Panc1 (cell line): ENCODE results near the gene LLGL2. TPM values are rescaled to one million over a fixed set of nuclear protein-coding genes. Genes with fewer than 3 reads are reported as not detected.
A peak's percentile ranks its signal among the peaks of the same experiment; 100 is the strongest.

Experiments
- ATAC-seq: fragments of 200-7000 bp; cut with Tn5 transposase; 2 replicates; pipeline ENCODE4 v1.9.1; 2020; ENCODE audit warnings: mild to moderate bottlenecking, moderate library complexity
- BruUV-seq: library from RNA; stranded (reverse); fragments of 400-500 nt; replicated peaks from 2 replicates; lab custom pipeline; 2021; lab: Mats Ljungman, UMichigan
- CTCF ChIA-PET: fragments of 300-600 bp; sonication (Branson Sonifier 250); formaldehyde crosslinking; loops from one replicate; lab custom pipeline; 2022; ENCODE audit warnings: antibody characterized with exemption; lab: Charles Lee
- POLR2A ChIA-PET: fragments of 300-600 bp; sonication (Branson Sonifier 250); formaldehyde crosslinking; loops from one replicate; lab custom pipeline; 2022; ENCODE audit warnings: antibody characterized with exemption; lab: Charles Lee
- DNase-seq: peaks from one replicate; pipeline ENCODE4 v3.0.0-alpha.2; 2010; ENCODE audit warnings: low read depth, low spot score
- H3K27ac ChIP-seq: 2 replicates; pipeline ENCODE4 v1.5.1; 2011; ENCODE audit warnings: mild to moderate bottlenecking, low read length, inconsistent platforms
- H3K27me3 ChIP-seq: fragments of 200-500 bp; sonication (Bioruptor generic); 2 replicates; pipeline ENCODE4 v1.6.0; 2014; ENCODE audit warnings: low read length, inconsistent platforms; ENCODE audit not compliant: control insufficient read depth, insufficient read depth
- H3K36me3 ChIP-seq: fragments of 200-500 bp; sonication (Bioruptor generic); 2 replicates; pipeline ENCODE4 v1.5.1; 2014; ENCODE audit warnings: inconsistent platforms, mild to moderate bottlenecking, low read length, moderate library complexity; ENCODE audit not compliant: control insufficient read depth, insufficient read depth
- H3K4me1 ChIP-seq: 2 replicates; pipeline ENCODE4 v1.5.1; 2011; ENCODE audit warnings: inconsistent platforms, mild to moderate bottlenecking, low read length, moderate library complexity; ENCODE audit not compliant: control insufficient read depth, insufficient read depth
- H3K4me3 ChIP-seq, 2 experiments: 2 replicates each; pipeline ENCODE4 v1.5.1; 2011 to 2012; ENCODE audit warnings: low read depth in 2 of 2, low read length in 2 of 2, mild to moderate bottlenecking in 2 of 2, inconsistent platforms in 1 of 2, moderate library complexity in 1 of 2
- H3K9me3 ChIP-seq: fragments of 200-500 bp; sonication (Bioruptor generic); 2 replicates; pipeline ENCODE4 v1.5.1; 2014; ENCODE audit warnings: low read depth, mild to moderate bottlenecking, inconsistent platforms, low read length, moderate library complexity; ENCODE audit not compliant: control insufficient read depth, insufficient read depth
- POLR2AphosphoS5 ChIP-seq: IDR thresholded peaks from 2 replicates; pipeline ENCODE4 v1.6.1; 2012; ENCODE audit warnings: mild to moderate bottlenecking, low read depth, low read length, moderate library complexity
- REST ChIP-seq, 2 experiments: IDR thresholded peaks; 2 replicates each; pipeline ENCODE4 v1.6.1; 2011 to 2012; ENCODE audit warnings: low read depth in 2 of 2, control low read depth in 1 of 2, low read length in 1 of 2, mild to moderate bottlenecking in 1 of 2, moderate library complexity in 1 of 2; ENCODE audit not compliant: insufficient read depth in 1 of 2
- SIN3A ChIP-seq: IDR thresholded peaks from 2 replicates; pipeline ENCODE4 v1.6.1; 2012; ENCODE audit warnings: low read depth, mild to moderate bottlenecking, low read length, moderate library complexity, borderline replicate concordance; ENCODE audit not compliant: insufficient read depth
- TCF7L2 ChIP-seq: IDR thresholded peaks from 2 replicates; pipeline ENCODE4 v1.6.1; 2011; ENCODE audit warnings: mild to moderate bottlenecking, low read depth, low read length, inconsistent platforms
- in situ Hi-C: cut with HindIII; loops from 2 replicates; pipeline ENCODE4 v1.10.0; 2016; ENCODE audit warnings: low sequenced_read_pairs, low pct_unique_long_range_greater_than_20kb
- intact Hi-C: fragments of 100-400 bp; cut with micrococcal nuclease; formaldehyde crosslinking; loops from one replicate; pipeline ENCODE4 v1.10.0; 2022; ENCODE audit not compliant: unreplicated experiment
- total RNA-seq: library from RNA; stranded (reverse); gene quantifications from one replicate; pipeline ENCODE4 v1.2.1, GENCODE V29; 2021; ENCODE audit not compliant: unreplicated experiment
- TF ChIP-seq, protein P1 (sequence below): fragments of 450-650 bp; IDR thresholded peaks from 2 replicates; pipeline ENCODE4 v1.5.1; 2017; ENCODE audit warnings: mild to moderate bottlenecking

Gene LLGL2
- total RNA-seq, 1 experiment from 2014 or later, result 201 TPM

DNA sequence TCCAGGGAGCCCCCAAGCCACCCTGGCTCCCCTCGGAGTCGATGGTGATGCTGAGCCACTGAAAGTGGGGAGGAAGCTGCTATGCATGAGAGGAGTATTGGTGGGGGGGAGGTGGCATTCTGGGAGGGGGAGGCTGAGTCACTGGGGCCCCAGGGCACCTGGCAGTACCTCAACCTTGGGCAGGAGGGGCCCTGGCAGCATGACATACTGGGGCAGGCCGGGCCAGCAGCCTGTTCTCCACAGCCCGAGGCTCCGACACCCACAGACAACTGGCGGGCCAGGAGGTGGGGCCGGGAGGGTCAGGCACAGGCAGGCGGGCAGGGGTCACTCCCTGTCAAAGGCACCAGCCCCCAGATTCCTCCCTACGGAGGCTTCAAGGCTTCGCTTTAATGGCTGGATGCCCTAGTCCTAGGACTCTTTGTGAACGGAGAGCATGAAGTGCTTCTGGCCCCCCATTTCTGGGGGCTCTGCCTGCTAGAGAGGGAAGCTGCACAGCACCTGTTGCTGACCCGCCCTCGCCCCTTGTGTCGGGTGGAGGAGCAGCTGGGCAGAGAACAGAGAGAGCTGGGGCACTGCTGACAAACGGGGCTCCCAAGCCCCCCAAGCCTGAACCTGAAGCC lies 11.1 kb upstream of the LLGL2 start:
- no peak for DNase-seq
- in situ Hi-C loops, result no loop called here
- peak overlapping the region; percentile 80 for H3K27ac ChIP-seq
- no peak for ATAC-seq
- POLR2A ChIA-PET, result no interaction called here
- intact Hi-C loops, result no loop called here
- TF ChIP-seq, protein P1, sequence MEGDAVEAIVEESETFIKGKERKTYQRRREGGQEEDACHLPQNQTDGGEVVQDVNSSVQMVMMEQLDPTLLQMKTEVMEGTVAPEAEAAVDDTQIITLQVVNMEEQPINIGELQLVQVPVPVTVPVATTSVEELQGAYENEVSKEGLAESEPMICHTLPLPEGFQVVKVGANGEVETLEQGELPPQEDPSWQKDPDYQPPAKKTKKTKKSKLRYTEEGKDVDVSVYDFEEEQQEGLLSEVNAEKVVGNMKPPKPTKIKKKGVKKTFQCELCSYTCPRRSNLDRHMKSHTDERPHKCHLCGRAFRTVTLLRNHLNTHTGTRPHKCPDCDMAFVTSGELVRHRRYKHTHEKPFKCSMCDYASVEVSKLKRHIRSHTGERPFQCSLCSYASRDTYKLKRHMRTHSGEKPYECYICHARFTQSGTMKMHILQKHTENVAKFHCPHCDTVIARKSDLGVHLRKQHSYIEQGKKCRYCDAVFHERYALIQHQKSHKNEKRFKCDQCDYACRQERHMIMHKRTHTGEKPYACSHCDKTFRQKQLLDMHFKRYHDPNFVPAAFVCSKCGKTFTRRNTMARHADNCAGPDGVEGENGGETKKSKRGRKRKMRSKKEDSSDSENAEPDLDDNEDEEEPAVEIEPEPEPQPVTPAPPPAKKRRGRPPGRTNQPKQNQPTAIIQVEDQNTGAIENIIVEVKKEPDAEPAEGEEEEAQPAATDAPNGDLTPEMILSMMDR, result no peak
- 0 out of 2 replicates have a peak, but pooled peaks have one; percentile 17 for TF ChIP-seq SIN3A
- no peak for TF ChIP-seq REST (IDR thresholded peaks at IDR 0.05; ENCODE audit: insufficient read depth in 1 of 2, low read depth in 2 of 2, low read length in 1 of 2)
- H3K9me3 ChIP-seq, result no peaks in the 10 kb centered on the region
- H3K36me3 ChIP-seq, result peaks cover 12% of the 10 kb centered on the region; the same call in 1 of the 2 replicates
- peaks cover 41% of the 10 kb centered on the region for H3K4me1 ChIP-seq
- no peaks in the 10 kb centered on the region for H3K27me3 ChIP-seq
- H3K4me3 ChIP-seq, result peak overlapping the region; percentile 72 to 82
- no TSS peak for BruUV-seq
- CTCF ChIA-PET, result interaction anchor here (0.6 kb wide), 1 partner anchor 12 kb away, joined by 3 read pairs; no protein-coding TSS in a partner anchor

DNA sequence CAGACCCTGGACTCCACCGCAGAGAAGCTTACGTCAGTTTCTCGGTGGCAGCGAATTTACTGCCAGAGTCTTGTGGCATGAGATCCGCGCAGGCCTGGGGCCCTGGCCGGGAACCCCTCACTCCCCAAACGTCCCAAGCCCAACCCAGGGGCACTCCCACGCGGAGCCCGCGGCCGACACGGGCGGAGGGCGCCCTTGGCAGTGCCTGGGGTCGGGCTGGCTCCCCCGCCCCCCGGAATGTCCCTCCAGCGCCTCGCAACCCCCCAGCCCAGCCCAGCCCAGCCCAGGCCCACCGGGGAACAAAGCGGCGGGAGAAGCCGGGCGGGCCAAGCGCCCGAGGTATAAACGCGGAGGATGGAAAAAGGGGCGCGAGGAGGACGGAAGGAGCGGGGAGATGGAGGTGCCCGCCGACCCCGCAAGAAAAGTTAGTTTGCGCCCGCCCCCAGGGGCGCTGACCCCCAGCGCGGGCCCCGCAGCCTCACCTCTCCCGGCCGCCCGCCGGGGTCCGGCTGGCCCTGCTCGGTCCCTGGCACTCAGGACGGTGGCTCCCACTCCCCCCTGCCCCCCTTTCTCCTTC lies 10.5 kb upstream of the LLGL2 start:
- DNase-seq (no peak), ATAC-seq (no peak)
- POLR2A ChIA-PET, result no interaction called here
- peak overlapping the region; percentile 80 for H3K27ac ChIP-seq
- in situ Hi-C loops (no loop called here), intact Hi-C loops (no loop called here)
- no peaks in the 10 kb centered on the region for H3K27me3 ChIP-seq
- H3K9me3 ChIP-seq, result no peaks in the 10 kb centered on the region
- no TSS peak for BruUV-seq
- CTCF ChIA-PET, result no interaction called here
- peak overlapping the region; percentile 72 to 82 for H3K4me3 ChIP-seq
- peaks cover 38% of the 10 kb centered on the region for H3K4me1 ChIP-seq
- peaks cover 12% of the 10 kb centered on the region; the same call in 1 of the 2 replicates for H3K36me3 ChIP-seq
- TF ChIP-seq POLR2AphosphoS5 (no peak), SIN3A (no peak), TCF7L2 (no peak), REST (IDR thresholded peaks at IDR 0.05; ENCODE audit: insufficient read depth in 1 of 2, low read depth in 2 of 2, low read length in 1 of 2) (no peak)
- TF ChIP-seq, protein P1, result no peak
